Measurements from ENCODE around the gene RBM10.

RBM10 gene

GRCh38 chrX:47198026-47198686 lies 53.1 kb downstream of the RBM10 start:
- no peak for DNase-seq (ENCODE audit: low spot score)

- DNase-seq (ENCODE audit: low spot score): no peak
Observed at GRCh38 chrX:47198687-47199080, 53.7 kb downstream of the RBM10 start.

GRCh38 chrX:47199286-47199685 lies 54.3 kb downstream of the RBM10 start:
- DNase-seq (ENCODE audit: low spot score): no peak

GRCh38 chrX:47200385-47201150 lies 55.5 kb downstream of the RBM10 start:
- DNase-seq (ENCODE audit: low spot score): no peak

- DNase-seq (ENCODE audit: low spot score): no peak
Observed at GRCh38 chrX:47201345-47201944, 56.4 kb downstream of the RBM10 start.

- DNase-seq (ENCODE audit: low spot score): no peak
Observed at GRCh38 chrX:47202316-47202715, 57.3 kb downstream of the RBM10 start.

GRCh38 chrX:47202877-47203276 lies 57.9 kb downstream of the RBM10 start:
- DNase-seq (ENCODE audit: low spot score): no peak

GRCh38 chrX:47204970-47205369 lies 59.9 kb downstream of the RBM10 start:
- DNase-seq (ENCODE audit: low spot score): peak; percentile 51

- no peak for DNase-seq (ENCODE audit: low spot score)
Observed at GRCh38 chrX:47206316-47206715, 61.3 kb downstream of the RBM10 start.

GRCh38 chrX:47208108-47208507 lies 63.1 kb downstream of the RBM10 start:
- DNase-seq (ENCODE audit: low spot score): no peak

- DNase-seq (ENCODE audit: low spot score): no peak
Observed at GRCh38 chrX:47209508-47210238, 64.7 kb downstream of the RBM10 start.

- DNase-seq (ENCODE audit: low spot score): no peak
Observed at GRCh38 chrX:47210661-47211425, 65.8 kb downstream of the RBM10 start.

GRCh38 chrX:47212381-47213293 lies 67.6 kb downstream of the RBM10 start:
- DNase-seq (ENCODE audit: low spot score): no peak

- no peak for DNase-seq (ENCODE audit: low spot score)
Observed at GRCh38 chrX:47214435-47215077, 69.5 kb downstream of the RBM10 start.

- no peak for DNase-seq (ENCODE audit: low spot score)
Observed at GRCh38 chrX:47215291-47215900, 70.4 kb downstream of the RBM10 start.

GRCh38 chrX:47216393-47216925 lies 71.4 kb downstream of the RBM10 start:
- no peak for DNase-seq (ENCODE audit: low spot score)

- peak; percentile 64 for DNase-seq (ENCODE audit: low spot score)
Observed at GRCh38 chrX:47217121-47217851, 72.3 kb downstream of the RBM10 start.

GRCh38 chrX:47217852-47218279 lies 72.8 kb downstream of the RBM10 start:
- DNase-seq (ENCODE audit: low spot score): peak; percentile 99
